ENCODE results near the gene ZBTB20. TPM values are rescaled to one million over a fixed set of nuclear protein-coding genes. Genes with fewer than 3 reads are reported as not detected.

Gene ZBTB20
- total RNA-seq, 1 donor from 2014 or later, result 3.9 TPM

DNA sequence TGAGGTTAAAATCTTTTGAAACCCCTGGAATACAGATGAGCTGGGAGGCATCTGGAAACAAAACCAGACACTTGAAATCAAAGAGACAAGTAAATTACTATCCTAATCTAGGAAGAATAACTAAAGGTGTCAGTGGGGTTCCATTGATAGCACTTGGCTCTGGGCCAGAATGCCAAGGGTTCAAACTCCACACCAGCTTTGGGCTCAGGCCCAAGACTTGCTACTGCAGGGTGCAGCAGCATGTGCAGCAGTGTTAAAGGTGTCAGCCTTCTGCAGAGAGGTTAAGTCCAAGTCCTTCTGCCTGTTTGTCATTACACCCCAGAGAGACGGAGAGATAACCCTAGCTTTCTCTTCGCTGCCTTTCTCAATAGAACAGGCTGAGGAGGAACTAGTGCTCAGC, 579.3 kb downstream of the ZBTB20 start:
- H3K4me3 ChIP-seq (ENCODE audit: low read depth, low read length), result no peak overlapping the region
- DNase-seq (ENCODE audit: low read depth) (no peak), FAIRE-seq (peak; percentile 23)
- no peaks in the 10 kb centered on the region for H3K27me3 ChIP-seq (ENCODE audit: control insufficient read depth, insufficient read depth, low read length)
- TF ChIP-seq, protein P1, sequence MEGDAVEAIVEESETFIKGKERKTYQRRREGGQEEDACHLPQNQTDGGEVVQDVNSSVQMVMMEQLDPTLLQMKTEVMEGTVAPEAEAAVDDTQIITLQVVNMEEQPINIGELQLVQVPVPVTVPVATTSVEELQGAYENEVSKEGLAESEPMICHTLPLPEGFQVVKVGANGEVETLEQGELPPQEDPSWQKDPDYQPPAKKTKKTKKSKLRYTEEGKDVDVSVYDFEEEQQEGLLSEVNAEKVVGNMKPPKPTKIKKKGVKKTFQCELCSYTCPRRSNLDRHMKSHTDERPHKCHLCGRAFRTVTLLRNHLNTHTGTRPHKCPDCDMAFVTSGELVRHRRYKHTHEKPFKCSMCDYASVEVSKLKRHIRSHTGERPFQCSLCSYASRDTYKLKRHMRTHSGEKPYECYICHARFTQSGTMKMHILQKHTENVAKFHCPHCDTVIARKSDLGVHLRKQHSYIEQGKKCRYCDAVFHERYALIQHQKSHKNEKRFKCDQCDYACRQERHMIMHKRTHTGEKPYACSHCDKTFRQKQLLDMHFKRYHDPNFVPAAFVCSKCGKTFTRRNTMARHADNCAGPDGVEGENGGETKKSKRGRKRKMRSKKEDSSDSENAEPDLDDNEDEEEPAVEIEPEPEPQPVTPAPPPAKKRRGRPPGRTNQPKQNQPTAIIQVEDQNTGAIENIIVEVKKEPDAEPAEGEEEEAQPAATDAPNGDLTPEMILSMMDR (IDR thresholded peaks at IDR 0.05; ENCODE audit: insufficient read depth, low read length, severe bottlenecking), result no peak
- no peaks in the 10 kb centered on the region for H3K36me3 ChIP-seq (ENCODE audit: control insufficient read depth, insufficient read depth, low read length)

DNA sequence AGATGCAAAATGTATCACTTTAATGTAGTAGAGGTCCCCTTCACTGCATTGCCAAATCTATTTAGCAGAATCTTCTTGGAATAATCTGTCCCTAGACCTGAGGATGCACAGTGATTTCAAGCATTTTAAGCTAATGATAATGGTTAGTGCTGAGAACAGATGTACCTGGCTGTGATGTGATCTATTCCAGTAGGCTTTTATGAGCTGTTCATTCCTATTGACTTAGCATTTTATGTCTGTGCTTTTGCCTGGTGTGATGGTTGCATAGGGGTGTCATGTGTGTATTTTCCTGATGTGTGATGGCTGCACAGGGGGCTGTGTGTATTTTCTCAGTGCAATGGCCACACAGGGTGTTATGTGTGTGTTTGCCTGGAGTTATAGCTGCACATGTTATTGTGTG, 580.3 kb downstream of the ZBTB20 start:
- no peak overlapping the region for H3K4me3 ChIP-seq (ENCODE audit: low read depth, low read length)
- FAIRE-seq (no peak), DNase-seq (ENCODE audit: low read depth) (no peak)
- H3K27me3 ChIP-seq (ENCODE audit: control insufficient read depth, insufficient read depth, low read length), result no peaks in the 10 kb centered on the region
- TF ChIP-seq, protein P1 (IDR thresholded peaks at IDR 0.05; ENCODE audit: insufficient read depth, low read length, severe bottlenecking), result no peak
- H3K36me3 ChIP-seq (ENCODE audit: control insufficient read depth, insufficient read depth, low read length), result no peaks in the 10 kb centered on the region

DNA sequence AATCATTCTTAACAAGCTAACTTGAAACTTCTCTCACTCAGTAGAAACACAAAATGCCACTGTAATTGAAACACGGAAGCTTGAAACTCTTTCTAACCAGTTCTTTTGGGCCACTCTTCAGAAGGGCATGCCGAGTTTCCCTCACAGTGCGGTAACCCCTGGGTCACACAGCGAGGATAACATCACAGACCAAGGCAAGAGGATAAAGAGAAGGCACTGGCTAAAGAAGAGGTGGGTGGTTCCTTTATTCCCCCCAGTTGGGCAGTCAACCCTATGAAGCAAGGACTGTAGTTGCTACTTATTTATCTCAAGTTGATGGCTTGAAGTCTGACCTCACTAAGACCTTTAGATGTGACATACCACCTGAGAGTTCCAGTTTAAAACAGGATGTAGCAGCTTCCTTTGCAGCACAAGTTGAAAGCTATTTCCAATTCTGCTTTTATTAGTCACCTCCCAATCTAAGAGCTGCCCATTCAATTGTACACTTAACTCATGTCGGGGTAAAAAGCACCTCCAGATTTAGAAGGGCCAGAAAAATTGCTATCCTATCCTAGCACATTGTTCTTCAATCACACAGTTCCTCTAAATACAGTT, 580.8 kb downstream of the ZBTB20 start:
- Histone ChIP-seq H3K4me3 (ENCODE audit: low read depth, low read length) (no peak overlapping the region), H3K27me3 (ENCODE audit: control insufficient read depth, insufficient read depth, low read length) (no peaks in the 10 kb centered on the region), H3K36me3 (ENCODE audit: control insufficient read depth, insufficient read depth, low read length) (no peaks in the 10 kb centered on the region)
- TF ChIP-seq, protein P1 (IDR thresholded peaks at IDR 0.05; ENCODE audit: insufficient read depth, low read length, severe bottlenecking), result no peak
- DNase-seq (ENCODE audit: low read depth) (peak; percentile 5), FAIRE-seq (no peak)

DNA sequence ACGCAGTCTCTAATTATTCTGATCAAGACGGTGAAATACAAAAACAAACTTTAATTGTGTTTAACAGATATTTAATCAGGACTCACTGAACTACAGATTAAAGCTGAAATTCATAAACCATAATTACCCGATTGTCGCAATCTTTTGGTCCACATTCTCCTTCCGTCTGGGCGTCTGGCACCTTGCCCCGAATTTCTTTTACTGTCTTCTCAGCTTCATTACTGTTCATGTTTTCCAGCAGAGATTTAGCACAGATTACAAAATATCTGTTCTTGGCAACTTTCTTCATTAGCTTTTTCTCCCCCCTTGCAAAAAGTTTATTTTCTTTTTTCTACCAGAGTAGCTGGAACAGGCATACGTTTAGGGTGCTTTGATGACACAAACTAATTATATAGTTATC, 581.9 kb downstream of the ZBTB20 start:
- DNase-seq (ENCODE audit: low read depth) (no peak), FAIRE-seq (no peak)
- Histone ChIP-seq H3K27me3 (ENCODE audit: control insufficient read depth, insufficient read depth, low read length) (no peaks in the 10 kb centered on the region), H3K36me3 (ENCODE audit: control insufficient read depth, insufficient read depth, low read length) (no peaks in the 10 kb centered on the region), H3K4me3 (ENCODE audit: low read depth, low read length) (no peak overlapping the region)
- TF ChIP-seq, protein P1 (IDR thresholded peaks at IDR 0.05; ENCODE audit: insufficient read depth, low read length, severe bottlenecking), result no peak

DNA sequence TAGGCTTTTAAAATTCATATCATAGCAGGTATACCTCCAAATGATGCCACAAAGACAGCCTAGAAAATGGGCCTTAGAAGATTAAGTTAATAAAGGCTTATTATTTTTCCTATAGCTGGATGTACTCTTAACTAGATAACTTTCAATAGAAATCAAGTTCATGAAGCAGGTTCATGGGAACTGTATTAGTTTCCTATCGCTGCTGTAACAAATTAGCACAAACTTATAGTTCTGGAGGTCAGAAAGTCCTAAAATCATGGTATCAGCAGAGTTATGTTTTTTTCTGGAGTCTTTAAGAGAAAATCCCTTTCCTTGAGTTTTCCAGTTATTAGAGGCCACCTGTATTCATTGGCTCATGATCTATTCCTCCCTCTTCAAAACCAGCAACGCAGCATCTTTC, 583.4 kb downstream of the ZBTB20 start:
- FAIRE-seq, result no peak
- TF ChIP-seq, protein P1 (IDR thresholded peaks at IDR 0.05; ENCODE audit: insufficient read depth, low read length, severe bottlenecking), result no peak
- H3K36me3 ChIP-seq (ENCODE audit: control insufficient read depth, insufficient read depth, low read length), result no peaks in the 10 kb centered on the region
- H3K4me3 ChIP-seq (ENCODE audit: low read depth, low read length), result no peak overlapping the region
- no peak for DNase-seq (ENCODE audit: low read depth)
- H3K27me3 ChIP-seq (ENCODE audit: control insufficient read depth, insufficient read depth, low read length), result no peaks in the 10 kb centered on the region

DNA sequence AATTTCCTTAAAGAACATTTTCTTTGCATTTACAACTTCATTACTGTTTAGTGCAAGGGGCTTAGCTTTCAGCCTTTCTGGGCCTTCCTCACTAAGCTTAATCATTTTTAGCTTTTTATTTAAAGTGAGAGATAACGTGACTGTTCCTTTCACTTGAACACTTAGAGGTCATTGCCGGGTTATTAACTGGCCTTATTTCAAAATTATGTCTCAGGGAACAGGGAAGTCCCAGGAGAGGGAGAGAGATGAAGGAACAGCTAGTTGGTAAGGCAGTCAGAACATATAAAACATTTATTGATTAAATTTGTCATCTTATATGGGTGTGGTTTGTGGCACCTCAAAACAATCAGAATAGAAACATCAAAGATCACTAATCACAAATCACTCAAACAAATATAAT, 584.5 kb downstream of the ZBTB20 start:
- TF ChIP-seq, protein P1 (IDR thresholded peaks at IDR 0.05; ENCODE audit: insufficient read depth, low read length, severe bottlenecking), result no peak
- H3K4me3 ChIP-seq (ENCODE audit: low read depth, low read length), result no peak overlapping the region
- H3K27me3 ChIP-seq (ENCODE audit: control insufficient read depth, insufficient read depth, low read length), result no peaks in the 10 kb centered on the region
- H3K36me3 ChIP-seq (ENCODE audit: control insufficient read depth, insufficient read depth, low read length), result no peaks in the 10 kb centered on the region
- FAIRE-seq (no peak), DNase-seq (ENCODE audit: low read depth) (no peak)
